GDM1 (cell line): ENCODE results near the gene CFAP161.
"Not testable (repeated sequence)": the region's sequence is repeated elsewhere in the genome, so short reads cannot be mapped to it uniquely, and the experiment has no call there.

Source experiments
- DNase-seq: peaks from one replicate; lab custom pipeline; 2025; lab: John Stamatoyannopoulos, UW

Gene CFAP161

DNA sequence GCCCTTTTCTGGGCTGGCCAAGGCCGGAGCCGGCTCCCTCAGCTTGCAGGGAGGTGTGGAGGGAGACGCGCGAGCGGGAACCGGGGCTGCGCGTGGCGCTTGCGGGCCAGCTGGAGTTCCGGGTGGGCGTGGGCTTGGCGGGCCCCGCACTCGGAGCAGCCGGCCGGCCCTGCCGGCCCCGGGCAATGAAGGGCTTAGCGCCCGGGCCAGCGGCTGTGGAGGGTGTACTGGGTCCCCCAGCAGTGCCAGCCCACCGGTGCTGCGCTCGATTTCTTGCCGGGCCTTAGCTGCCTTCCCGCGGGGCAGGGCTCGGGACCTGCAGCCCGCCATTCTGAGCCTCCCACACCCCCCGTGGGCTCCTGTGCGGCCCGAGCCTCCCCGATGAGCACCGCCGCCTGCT is 24.5 kb downstream of the CFAP161 start:
- not testable (repeated sequence) for DNase-seq

DNA sequence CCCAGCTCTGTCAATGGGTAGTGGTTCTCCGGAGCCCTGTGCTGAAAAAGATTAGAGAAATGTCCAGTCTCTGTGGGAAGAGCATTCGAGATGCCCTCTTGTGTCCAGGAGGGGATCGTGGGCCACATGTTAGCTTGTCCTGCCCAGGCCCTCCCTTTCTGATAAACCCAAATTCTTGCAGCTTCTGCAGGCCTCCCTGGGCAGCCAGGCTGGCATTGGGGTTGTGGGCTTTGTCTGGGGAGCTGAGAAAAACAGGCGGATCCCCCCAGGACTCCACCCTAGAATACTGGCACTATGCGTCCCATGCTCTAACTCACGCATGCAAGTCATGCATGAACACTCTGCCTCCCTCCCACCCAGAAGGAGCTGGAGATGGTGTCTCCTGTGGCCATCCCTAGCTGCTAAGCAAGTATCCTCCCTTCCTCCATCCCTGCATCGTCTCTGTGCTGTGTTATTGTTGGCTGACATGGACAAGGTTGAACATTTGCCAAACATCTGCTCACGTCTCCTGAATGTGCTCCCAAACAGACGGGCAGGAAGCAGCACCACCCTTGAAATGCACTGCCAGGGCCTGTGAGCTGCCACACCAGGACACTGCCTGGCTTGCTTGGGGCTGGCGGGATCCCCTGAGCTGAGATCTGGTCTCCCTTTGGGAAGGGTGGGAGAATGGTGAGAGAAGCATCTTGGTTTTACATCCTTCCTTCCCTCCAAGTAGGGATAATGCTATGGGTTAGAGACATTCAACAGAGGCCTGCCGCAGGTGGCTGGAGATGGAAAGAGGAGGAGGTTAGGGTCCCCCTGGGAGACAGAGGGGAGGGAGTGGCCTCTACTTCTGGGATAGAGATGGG is 26.5 kb downstream of the CFAP161 start:
- DNase-seq = no peak

DNA sequence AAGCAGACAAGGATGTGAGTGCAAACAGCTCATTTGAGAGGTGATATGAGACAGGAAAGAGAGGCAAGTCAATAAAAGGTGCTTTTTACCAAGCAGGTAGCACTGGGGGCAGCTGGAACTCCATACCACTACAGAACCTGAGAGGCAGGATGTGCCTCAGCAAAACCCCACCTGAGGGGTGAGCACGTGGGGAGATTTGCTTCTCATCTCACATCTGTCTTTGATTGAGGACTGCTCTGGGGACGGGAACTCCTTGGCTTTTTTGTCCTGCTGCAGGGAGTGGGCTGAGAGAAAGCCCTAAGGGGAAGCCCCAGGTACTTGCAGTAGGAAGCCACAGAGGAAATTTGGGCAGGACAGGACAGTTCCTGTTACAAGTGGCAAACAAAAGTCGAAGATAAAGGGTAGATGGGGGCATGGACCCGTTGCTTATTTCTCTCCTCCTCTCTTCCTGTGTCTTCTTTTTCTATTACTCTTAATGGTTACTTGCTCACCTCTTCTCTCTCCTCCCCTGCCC is 27.1 kb downstream of the CFAP161 start:
- no peak for DNase-seq

DNA sequence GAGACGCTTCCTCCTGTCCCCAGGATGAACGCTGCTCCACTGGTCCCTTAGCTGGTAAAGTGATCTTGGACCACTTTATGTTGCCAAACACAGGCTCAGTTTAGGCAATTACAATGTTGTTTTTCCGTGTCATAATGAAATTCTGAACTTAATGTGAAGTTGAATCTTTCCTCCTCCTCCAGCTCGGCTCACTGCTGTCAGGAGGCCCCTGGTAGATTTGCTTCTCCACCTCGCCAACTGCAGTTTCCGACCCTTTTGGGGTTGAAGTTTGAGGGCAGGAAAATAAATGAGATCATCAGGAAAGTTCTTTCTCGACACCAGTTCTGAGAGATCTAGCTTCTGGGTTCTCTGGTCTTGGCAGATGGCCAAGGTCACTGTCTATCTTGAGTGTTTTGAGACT is 27.8 kb downstream of the CFAP161 start:
- DNase-seq = no peak

DNA sequence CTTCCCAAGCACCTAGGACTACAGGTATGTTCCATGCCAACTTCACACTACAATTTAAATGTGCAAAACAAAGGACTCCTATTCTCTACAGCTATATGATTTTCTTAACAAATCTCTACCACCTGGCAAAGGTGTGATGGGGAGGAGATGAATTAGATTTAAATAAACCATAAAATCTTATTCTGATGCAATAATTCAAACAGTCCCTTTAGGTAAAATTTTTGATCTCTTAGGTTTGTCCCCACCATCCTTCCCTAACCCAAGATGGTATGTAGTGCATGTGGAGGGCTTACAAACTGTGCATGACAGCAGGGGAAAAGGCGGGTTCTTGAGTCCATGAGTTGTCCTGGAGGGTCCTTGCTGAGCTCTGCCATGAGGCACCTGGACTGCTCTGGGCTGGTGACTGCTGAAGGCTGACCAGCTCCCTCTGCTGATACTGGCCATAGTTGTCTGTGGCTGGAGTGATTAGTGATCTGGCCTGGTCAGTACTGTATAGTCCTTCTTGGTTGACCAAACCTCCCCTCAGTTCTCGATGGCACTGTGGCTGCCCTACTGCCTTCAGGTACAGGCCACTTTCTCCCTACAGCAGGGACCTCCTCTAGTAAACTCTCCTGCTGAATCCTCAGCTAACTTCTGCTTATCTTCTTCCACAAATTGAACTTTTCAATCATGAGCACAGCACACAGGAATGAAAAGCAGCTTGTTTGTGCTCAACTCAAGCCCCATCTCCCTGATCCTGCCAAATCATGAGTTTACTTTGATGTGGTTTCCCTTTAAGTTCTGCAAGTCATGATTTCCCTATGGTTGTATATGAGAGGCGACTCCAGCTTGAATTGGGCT is 30.1 kb downstream of the CFAP161 start:
- peak; percentile 46 for DNase-seq

DNA sequence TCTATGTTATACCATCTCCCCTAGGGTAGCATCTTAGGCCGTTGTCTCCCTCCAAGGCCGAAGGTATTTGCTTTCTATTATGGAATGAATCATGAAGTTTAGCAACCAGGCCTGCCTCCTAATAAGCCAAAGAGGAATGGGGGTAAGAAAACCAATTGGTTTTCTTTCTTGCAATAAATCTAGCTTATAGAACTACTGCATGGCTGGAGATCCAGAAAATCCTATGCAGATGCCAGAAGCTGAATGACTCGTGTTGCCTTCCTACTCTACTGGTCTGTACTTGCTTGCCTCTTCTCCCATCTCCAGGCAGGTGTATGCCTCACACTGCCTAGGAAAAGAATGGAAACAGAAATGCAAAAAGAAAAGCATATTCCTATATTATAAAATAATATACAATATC is 31.5 kb downstream of the CFAP161 start:
- DNase-seq = no peak

DNA sequence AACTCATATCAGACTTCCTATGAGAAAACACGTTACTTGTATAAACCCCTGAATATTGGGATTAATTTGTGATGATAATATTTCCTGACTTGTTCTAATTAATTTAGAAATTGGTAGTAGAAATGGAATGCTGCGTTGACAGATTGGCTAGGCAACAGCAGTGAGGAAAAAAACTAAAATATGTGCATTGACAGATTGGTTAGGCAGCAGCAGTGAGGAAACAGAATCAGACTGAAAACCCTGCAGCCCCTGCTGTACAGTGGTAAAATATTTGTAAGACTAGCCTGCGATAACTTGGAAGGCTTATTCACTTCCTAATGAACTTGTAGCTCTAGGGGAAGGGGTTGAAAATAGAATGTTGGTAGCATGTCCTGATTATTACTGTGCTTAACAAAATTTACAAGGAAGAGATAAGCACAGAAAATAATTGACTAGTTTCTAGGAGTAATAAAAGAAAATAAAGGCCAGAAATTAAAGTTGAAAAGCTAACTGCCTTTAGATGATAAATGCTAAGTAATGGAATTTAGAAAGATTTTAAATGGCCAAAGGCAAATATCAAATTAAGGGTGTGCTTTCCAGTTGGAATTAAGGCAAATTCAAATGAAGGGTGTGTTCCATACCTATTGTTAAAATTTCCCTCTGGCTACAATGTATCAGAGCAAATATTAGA is 32.7 kb downstream of the CFAP161 start:
- DNase-seq = no peak

DNA sequence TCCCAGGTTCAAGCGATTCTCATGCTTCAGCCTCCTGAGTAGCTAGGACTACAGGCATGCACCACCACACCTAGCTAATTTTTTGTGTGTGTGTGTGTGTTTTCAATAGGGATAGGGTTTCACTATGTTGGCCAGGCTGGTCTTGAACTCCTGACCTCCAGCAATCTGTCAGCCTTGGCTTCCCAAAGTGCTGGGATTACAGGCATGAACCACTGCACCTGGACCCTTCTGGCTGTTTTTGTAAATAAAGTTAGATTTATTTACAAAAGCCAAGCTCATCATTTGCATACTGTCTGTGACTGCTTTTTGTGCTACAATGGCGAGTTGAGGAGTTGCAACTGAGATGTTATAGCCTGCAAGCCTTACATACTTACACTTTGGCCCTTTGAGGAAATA is 34.1 kb downstream of the CFAP161 start:
- no peak for DNase-seq

DNA sequence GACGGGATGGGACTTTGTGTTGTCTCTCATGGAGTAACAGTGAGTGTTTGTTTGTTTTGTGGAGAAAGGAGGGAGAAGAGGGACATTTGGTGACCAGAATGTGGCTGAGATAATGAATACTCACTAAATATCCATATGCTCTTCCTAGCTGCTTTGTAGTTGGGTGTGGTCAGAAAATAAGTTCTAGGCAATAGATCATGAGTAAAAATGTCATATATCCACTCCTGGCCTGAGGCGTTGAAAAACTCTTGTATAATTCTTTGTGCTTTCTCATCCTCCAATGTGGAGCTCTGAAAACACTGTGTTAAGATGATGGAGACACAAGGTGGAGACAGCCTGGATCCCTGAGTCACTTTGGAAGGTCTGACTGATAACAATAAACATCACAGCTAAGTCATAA is 34.6 kb downstream of the CFAP161 start:
- DNase-seq = no peak

DNA sequence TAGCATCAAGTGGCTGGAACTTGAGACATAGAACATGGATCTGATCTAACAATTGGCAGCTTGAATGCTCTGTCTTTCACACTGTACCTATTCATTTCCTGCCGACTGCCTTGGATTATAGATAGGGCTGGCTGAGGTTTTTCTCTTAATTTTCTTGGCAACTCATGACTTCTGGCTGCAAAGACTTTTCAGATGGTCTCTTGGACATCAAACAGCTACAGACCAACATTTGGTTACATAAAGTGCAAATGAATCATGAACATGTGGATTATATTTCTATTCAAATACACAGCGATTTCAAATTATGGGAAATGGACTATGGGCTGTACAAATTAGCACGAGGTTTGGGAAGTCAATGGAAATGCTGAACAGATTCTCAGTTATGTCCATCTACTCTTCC is 36.4 kb downstream of the CFAP161 start:
- DNase-seq = no peak

DNA sequence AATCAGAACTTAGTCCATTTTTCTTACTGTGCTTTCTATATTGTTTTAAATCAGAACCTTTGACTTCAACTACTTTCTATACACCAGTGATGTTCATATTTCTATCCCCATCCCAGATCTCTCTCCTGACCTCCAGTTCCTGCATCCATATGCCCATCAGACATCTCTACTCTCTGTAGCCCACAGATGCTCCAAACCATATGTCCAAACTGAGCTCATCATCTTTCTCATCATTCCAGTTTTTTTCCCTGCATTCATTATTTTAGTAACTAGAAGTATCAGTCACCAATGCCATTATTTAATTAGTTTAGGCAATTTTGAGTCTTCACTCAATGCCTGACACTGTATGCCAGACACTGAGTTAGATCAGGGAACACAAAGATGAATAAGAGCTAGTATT is 37.2 kb downstream of the CFAP161 start:
- no peak for DNase-seq

DNA sequence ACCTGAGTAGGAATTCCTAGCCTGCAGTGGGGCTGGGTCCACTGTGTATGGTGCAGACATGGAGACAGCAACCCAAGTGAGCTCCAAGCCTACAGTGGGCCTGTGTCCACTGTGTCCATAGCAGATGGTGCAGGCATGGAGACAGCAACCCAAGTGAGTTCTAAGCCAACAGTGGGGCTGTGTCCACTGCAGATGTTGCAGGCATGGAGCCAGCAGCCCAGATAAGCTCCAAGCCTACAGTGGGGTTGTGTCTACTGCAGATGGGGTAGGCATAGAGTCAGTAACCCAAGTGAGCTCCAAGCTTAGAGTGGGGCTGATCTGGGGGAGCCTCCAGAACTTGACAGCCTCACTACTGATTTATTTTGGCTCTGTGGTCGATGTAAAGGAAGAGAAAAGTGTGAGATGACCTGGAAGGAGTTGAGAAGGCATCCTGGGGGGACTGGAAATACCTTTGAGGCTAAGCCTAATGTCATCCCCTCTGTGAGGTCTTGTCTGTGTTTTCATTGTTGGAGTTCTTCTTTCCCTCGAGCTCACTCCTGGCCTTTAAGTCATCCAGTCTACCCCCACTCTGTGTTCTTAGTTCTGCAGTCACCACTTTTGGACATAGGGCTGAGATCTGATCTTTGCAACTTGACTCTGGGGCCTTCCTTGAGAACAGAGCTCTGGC is 40.2 kb downstream of the CFAP161 start:
- DNase-seq = no peak

DNA sequence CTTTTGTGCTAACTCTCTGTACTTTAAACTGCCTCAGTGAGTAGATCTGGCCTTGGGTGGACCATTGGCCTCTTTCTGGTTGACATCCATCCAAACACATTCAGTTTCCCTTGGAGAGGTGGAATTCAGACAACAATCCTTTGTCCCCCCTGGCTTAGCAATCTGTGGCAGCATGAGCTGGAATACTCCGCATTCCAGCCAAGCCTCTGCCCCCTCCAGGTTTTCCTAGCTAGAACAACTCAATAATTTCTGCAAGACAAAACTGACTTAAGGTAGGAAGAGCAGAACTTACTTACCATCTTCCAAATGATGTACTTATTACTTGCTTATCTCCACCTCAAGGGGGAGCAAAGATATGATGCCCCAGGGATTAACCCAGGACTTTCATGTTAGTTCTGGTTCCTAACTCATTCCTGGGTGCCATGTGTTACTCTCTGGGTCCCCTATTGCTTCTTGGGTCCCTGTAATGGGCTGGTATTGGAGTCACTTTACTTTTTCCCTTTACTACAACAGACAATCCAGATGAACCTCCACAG is 40.8 kb downstream of the CFAP161 start:
- no peak for DNase-seq

DNA sequence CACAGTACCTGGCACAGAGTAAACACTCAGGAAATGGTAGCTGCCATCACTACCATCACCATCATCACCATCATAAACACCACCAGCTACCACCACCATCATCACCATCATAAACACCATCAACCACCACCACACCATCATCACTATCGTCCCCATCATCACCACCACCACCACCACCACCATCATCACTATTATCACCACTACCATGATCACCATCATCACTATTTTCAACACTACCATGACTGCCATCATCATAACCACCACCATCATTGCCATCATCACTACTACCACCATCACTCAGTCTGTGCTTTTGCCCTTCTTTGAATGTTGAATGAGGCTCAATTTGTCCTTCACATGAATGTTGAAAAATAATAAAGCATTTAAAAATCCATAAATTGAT is 41.4 kb downstream of the CFAP161 start:
- no peak for DNase-seq

DNA sequence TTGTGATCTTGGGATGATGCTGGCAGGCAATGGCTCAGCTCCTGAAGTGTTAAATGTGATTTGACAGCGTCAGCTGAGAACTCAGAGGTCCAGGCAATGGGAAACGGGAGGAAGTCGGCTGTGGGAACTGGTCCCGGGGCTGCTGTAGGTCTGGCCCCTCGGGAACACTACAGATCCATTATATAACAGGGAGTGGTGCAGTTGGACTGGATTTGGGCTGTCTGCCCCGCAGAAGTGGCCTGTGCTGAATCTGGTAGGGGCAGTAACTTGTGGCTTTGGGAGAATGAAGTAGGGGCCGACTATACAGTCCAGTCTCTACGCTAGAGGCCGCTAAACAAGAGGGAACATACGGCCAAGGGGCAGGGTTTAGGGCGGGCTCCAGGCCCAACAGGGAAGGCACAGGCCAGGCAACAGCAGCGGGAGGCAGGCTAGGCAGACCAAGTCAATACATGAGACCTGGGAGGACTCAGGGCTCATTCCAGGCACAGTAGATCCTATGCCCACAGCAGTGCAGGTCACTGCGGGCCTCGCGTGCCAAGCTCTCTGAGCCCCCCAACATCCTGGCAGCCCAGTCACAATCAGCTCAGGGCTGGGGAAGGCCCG is 42.3 kb downstream of the CFAP161 start:
- DNase-seq = no peak

DNA sequence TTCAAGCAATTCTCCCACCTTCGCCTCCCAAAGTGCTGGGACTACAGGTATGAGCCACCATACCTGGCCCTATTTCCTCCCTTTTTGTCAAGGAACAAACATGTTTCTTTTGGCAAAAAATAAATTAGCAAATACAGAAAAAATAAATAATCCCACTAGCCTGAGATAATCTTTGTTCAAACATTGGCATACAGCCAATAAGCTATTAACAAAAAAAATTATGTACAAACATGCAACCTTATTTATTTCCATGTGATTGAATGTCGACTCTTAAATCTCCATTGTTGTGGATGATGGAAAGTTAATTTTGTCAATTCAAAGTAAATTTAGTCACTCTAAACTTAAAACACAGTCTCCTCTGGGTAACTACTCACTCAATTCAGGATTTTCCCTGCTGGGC is 44.3 kb downstream of the CFAP161 start:
- no peak for DNase-seq

DNA sequence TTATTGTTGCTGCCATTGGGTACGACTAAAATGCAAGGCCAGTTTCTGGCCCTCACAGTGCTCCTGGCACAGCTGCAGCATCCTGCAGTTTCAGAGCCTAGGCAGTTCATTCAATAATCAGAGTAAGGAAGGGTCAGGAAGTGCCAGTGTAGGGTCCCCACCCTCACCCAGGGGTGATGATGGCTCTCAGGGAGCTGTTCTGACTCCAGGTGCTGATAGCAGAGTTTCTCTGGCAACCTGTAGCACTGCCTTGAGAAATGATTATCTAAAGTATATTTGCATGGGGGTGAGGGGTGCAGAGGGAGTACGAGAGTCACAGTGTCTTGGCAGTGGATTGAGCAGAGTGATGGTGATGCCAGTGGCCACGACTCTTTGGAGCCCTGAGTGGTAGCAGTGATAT is 47.1 kb downstream of the CFAP161 start:
- DNase-seq = no peak

DNA sequence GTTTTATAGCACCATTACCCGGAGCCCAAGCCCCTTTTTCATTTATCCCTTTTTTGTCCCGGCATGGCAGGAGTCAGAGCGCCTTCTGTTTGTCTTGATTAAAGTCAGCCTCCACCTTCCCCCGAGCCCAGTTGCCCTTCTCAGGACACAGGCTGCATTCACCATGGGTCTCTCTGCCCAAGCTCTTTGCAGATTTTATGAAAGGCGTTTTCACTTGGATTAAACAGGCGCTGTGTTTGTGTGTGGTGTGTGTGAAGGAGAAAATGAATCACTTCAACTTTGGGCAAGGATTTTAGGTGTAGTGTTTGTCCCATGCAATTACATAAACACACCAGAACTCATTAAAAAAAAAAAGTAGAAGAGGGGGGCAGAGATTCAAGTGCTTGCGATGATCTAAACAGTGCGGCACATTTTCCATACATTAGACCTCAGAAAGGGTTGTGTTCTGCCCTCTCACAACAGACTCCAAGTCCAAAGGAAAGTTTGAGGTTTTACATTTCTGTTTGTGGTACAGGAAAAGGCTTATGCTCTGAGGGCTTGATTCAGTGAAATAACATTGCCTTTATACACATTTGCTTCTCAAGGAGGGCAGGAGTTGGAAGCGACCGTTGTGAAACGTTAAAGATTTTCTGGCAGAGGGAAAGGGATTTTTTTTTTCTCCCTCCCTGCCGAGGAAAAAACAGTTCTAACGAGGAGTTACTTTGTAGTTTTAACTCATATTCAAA is 48.1 kb downstream of the CFAP161 start:
- no peak for DNase-seq

DNA sequence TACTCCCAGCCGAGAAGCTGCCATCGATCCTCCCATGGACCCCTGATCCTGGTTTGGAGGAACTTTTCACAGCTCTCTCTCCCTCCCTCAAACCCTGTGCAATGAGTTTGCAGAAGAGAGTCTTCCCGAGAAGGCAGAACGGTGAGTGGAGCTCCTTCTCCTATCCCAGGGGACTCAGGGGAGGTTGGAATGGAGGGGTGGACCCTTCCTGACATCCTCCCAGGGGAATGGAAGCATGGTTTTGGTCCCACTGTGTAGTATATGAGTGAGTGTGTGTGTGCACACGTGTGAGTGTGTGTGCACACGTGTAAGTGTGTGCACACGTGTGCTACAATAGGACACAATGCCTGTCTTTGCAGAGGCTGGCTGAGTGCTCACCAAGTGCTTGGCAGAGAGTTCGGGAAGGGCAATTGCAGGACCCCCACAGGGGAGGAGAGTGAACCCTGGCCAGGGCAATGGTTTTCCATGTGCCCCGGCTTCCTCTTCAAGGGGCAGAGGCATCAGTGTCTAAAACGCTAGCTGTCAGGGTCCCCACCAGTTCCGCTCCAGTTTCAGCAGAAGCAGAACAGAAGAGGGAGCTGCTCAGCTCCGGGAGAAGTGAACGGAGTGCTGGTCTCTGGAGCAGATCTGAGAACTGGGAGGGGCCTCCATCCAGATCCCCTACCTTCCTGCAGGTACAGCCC is 48.8 kb downstream of the CFAP161 start:
- no peak for DNase-seq

DNA sequence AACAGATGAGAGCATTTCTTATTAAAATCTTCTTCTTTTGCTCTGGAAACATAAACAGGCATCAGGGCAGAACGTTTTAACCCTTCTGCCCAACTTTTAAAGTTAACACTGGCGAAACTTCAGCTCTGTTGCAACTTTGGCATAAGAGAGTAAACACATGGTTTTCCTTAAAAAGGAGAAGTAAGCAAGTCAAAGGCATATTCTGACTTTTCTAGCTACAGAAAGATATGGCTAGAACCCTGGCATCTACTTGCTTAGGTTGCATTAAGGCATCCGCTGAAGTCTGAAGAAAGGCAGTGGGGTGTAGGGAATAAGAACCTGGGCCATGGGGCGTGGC is 49.3 kb downstream of the CFAP161 start:
- DNase-seq = no peak
